Upper lobe of left lung (tissue), 6 donors: ENCODE results near the gene RNF14. TPM values are rescaled to one million over a fixed set of nuclear protein-coding genes. Genes with fewer than 3 reads are reported as not detected.
A peak's percentile ranks its signal among the peaks of the same experiment; 100 is the strongest.

Experiments used
- ATAC-seq, 2 donors: fragments of 200-7000 bp; cut with Tn5 transposase; one replicate each; pipeline ENCODE4 v1.9.1; 2022; ENCODE audit warnings: mild to moderate bottlenecking in 2 of 2, moderate library complexity in 2 of 2; ENCODE audit not compliant: low FRiP score in 2 of 2
- DNase-seq, 2 donors: peaks; one replicate each; pipeline ENCODE4 v3.0.0-alpha.2; 2019 to 2020
- H3K27ac ChIP-seq, 4 donors: fragments of 200-600 bp; sonication (generic); one replicate each; pipeline ENCODE4 v1.5.1; 2016 to 2019
- H3K27me3 ChIP-seq, 4 donors: fragments of 200-600 bp; sonication (generic); one replicate each; pipeline ENCODE4 v1.5.1; 2017 to 2019
- H3K36me3 ChIP-seq, 4 donors: fragments of 200-600 bp; sonication (generic); one replicate each; pipeline ENCODE4 v1.5.1; 2016 to 2019
- H3K4me1 ChIP-seq, 4 donors: fragments of 200-600 bp; sonication (generic); one replicate each; pipeline ENCODE4 v1.5.1; 2018 to 2019
- H3K4me3 ChIP-seq, 4 donors: fragments of 200-600 bp; sonication (generic); one replicate each; pipeline ENCODE4 v1.5.1; 2017 to 2019; ENCODE audit warnings: mild to moderate bottlenecking in 2 of 4, moderate library complexity in 1 of 4
- H3K9me3 ChIP-seq, 4 donors: fragments of 200-600 bp; sonication (generic); one replicate each; pipeline ENCODE4 v1.5.1; 2018 to 2019
- EP300 ChIP-seq, 4 donors: sonication (generic); formaldehyde crosslinking; IDR thresholded peaks; one replicate each; pipeline ENCODE4 v1.5.1; 2017; ENCODE audit warnings: antibody characterized with exemption in 4 of 4, control low read depth in 2 of 4
- POLR2A ChIP-seq, 4 donors: fragments of 450-650 bp; IDR thresholded peaks; one replicate each; pipeline ENCODE4 v1.5.1; 2016 to 2017; ENCODE audit warnings: antibody characterized with exemption in 4 of 4, mild to moderate bottlenecking in 2 of 4
- POLR2AphosphoS5 ChIP-seq, 2 donors: sonication (generic); formaldehyde crosslinking; IDR thresholded peaks; one replicate each; pipeline ENCODE4 v1.5.1; 2017; ENCODE audit warnings: antibody characterized with exemption in 2 of 2
- WGBS, 2 donors: methylation state at CpG; one replicate each; pipeline ENCODE4 v1.1.5; 2017 to 2018; 5-methylcytosine and 5-hydroxymethylcytosine counted together
- total RNA-seq, 6 donors: library from RNA; depleted of rRNA in 4 of 6; stranded (reverse); fragments of >200 nt in 4 of 6; gene quantifications; one replicate each; pipeline versions ENCODE4 v1.1.0 to v1.2.1, GENCODE V29; 2016 to 2021
- TF ChIP-seq, protein P1 (sequence below), 6 experiments: fragments of 450-650 bp in 4 of 6; fragments of 200-600 bp in 2 of 6; sonication (generic) in 2 of 6; IDR thresholded peaks; one replicate each; pipeline ENCODE4 v1.5.1; 2016 to 2019; ENCODE audit warnings: antibody characterized with exemption in 6 of 6
- donor health status: DM: no; HTN: no; CAD: no; lungs with moderate emphysema.
- donor health status: DM: no; HTN: yes; CAD: no; lungs with severe emphysema.

The RNF14 gene
- total RNA-seq, 6 donors from 2014 or later, result 20.3 to 54.6 (median 44.3) TPM

DNA sequence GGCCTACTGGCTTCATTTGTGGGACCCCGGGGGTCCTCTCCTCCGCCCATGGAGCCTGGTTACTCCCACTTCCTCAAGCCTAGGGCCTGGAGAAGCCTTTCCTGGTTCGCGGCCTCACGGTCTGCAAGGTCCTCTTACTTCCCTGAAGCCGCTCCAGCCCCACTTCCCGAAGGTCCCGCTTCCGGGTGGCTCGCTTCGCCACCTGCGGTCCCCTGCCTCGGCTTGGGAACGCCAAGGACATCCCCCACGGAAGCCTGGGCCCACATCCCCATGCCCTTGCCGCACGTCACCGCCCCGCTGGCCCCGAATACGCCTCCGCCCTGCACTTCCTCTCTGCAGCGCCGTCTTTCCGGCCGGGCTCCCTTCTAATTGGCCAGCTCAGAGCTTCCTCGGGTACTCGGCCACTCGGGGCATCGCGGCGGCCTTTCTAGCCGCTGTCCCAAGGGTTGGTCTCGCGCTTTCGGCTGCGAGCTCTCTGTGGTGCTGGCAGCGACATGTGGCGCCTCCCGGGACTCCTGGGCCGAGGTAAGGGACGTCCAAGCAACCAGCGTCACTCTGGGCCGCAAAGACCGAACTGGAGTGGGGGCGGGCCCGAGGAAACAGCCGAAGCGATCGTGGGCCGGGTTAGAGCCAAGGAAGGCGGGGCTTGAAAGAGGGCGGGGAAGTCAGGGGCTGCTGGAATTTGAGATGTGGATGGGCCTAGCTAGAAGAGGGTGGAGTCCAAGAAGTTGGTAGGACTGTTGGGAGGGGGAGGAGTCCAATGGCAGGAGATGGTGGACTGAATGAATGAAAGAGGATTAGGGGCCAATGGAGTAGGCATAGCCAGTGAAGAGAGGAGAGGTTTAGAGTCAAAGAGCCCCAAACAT is 45.2 kb upstream of the RNF14 start, which contains the start of gene DELE1:
TSS of gene DELE1 (plus strand) at position 424 of the 866 bp plus-strand sequence. CDS start at position 495, 71 bp downstream.
- peak within 1 kb of the TSS; percentile 31 to 81 (median 59) for H3K4me3 ChIP-seq
- ATAC-seq (peak; percentile 99), DNase-seq (peak; percentile 96 to 97)
- peak within 1 kb of the TSS; percentile 94 to 97 (median 96) for H3K27ac ChIP-seq
- peaks cover 10 to 41% (median 35%) of the 10 kb centered on the region in 4 donors for H3K36me3 ChIP-seq
- WGBS, 2 donors, result 0 to 1% methylated on average over 9 to 53 of the region's 53 CpGs
- no peaks in the 10 kb centered on the region for H3K27me3 ChIP-seq
- peaks cover 11 to 36% (median 26%) of the 10 kb centered on the region in 4 donors for H3K4me1 ChIP-seq
- TF ChIP-seq, protein P1, sequence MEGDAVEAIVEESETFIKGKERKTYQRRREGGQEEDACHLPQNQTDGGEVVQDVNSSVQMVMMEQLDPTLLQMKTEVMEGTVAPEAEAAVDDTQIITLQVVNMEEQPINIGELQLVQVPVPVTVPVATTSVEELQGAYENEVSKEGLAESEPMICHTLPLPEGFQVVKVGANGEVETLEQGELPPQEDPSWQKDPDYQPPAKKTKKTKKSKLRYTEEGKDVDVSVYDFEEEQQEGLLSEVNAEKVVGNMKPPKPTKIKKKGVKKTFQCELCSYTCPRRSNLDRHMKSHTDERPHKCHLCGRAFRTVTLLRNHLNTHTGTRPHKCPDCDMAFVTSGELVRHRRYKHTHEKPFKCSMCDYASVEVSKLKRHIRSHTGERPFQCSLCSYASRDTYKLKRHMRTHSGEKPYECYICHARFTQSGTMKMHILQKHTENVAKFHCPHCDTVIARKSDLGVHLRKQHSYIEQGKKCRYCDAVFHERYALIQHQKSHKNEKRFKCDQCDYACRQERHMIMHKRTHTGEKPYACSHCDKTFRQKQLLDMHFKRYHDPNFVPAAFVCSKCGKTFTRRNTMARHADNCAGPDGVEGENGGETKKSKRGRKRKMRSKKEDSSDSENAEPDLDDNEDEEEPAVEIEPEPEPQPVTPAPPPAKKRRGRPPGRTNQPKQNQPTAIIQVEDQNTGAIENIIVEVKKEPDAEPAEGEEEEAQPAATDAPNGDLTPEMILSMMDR (IDR thresholded peaks at IDR 0.05), result peak in 3 of 6 experiments; percentile 19 to 39 (median 38)
- peak in 3 of 4 donors; percentile 64 to 94 (median 80) for TF ChIP-seq POLR2A (IDR thresholded peaks at IDR 0.05)
- peak; percentile 94 to 97 for TF ChIP-seq POLR2AphosphoS5 (IDR thresholded peaks at IDR 0.05)
- peak in 2 of 4 donors; percentile 36 to 38 for TF ChIP-seq EP300 (IDR thresholded peaks at IDR 0.05)
- H3K9me3 ChIP-seq, result no peaks in the 10 kb centered on the region

DNA sequence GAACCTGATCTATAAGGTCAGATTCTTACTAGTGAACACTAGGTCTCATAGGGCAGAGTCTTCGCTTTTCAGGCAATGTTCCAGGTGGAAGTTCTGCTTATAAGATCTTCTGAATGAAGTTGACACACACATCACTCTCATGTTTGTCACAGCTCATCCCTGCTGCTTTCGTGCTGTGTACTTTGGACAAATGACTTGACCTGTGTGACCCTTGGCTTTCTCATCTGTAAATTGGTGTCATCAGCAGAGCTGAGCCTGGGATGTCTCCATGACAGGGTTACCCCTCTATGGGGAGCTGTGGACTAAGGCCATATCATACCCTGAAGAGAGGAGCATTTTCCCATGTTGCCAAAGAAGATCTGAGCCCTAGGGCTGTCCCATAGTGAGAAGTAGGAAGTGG is 42.5 kb upstream of the RNF14 start:
- Histone ChIP-seq H3K27ac (peak overlapping the region in 2 of 4 donors; percentile 4 to 64), H3K4me3 (no peak overlapping the region), H3K9me3 (no peaks in the 10 kb centered on the region), H3K27me3 (no peaks in the 10 kb centered on the region), H3K4me1 (peaks cover 11 to 45% (median 29%) of the 10 kb centered on the region in 4 donors), H3K36me3 (peaks cover 31 to 69% (median 61%) of the 10 kb centered on the region in 4 donors)
- no peak for DNase-seq
- WGBS, 2 donors, result 75 to 85% methylated on average over 2 of the region's 2 CpGs
- TF ChIP-seq, protein P1 (IDR thresholded peaks at IDR 0.05), result no peak
- TF ChIP-seq POLR2A (IDR thresholded peaks at IDR 0.05), result no peak
- no peak for TF ChIP-seq POLR2AphosphoS5 (IDR thresholded peaks at IDR 0.05)
- TF ChIP-seq EP300 (IDR thresholded peaks at IDR 0.05), result no peak
- ATAC-seq, result no peak

DNA sequence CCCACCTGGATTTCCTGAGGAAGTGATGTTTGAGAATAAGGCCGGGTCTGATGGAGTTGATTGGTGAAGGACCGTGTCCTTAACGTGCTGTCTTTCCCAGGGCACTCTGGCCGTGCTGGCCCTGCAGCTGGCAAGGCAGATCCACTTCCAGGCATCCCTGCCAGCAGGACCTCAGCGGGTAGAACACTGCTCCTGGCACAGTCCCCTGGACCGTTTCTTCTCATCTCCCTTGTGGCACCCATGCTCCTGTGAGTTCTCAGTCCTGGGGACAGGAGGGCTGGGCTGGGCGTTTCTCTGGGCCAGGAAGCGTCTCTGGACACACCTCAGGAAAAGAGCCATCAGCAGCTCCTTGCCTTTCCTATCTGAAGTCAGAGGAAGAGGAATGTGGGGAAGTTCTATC is 40.9 kb upstream of the RNF14 start:
- no peak for DNase-seq
- ATAC-seq, result no peak
- H3K27ac ChIP-seq, result peak overlapping the region in 2 of 4 donors; percentile 25 to 59
- WGBS, 2 donors, result 63 to 68% methylated on average over 6 to 8 of the region's 8 CpGs
- H3K27me3 ChIP-seq, result no peaks in the 10 kb centered on the region
- peaks cover 31 to 85% (median 73%) of the 10 kb centered on the region in 4 donors for H3K36me3 ChIP-seq
- H3K4me3 ChIP-seq, result no peak overlapping the region
- peaks cover 11 to 39% (median 25%) of the 10 kb centered on the region in 4 donors for H3K4me1 ChIP-seq
- no peaks in the 10 kb centered on the region for H3K9me3 ChIP-seq
- TF ChIP-seq POLR2A (IDR thresholded peaks at IDR 0.05) (no peak), EP300 (IDR thresholded peaks at IDR 0.05) (no peak), POLR2AphosphoS5 (IDR thresholded peaks at IDR 0.05) (peak in 1 of 2 donors; percentile 29)
- TF ChIP-seq, protein P1 (IDR thresholded peaks at IDR 0.05), result no peak

DNA sequence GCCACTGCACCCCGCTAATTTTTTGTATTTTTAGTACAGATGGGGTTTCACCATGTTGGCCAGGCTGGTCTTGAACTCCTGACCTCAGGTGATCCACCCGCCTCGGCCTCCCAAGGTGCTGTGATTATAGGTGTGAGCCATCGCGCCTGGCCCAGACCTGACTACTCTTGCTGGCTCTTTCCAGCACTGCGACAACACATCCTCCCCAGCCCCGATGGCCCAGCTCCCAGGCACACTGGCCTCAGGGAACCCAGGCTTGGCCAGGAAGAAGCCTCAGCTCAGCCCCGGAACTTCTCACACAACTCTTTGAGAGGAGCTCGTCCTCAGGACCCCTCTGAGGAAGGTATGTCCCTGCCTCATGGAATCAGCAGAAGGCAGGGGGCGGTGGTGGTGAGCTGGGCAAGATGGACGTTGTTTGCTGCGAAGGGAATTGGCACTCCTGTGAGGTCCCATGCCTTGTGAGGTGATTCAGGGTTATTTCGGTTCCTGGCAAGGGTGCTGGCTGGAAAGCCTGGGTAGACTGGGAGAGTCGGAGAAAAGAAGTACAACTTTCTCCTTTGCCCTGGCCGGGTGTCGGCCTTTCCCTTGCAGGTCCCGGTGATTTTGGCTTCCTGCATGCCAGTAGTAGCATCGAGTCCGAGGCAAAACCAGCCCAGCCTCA is 39.4 kb upstream of the RNF14 start:
- Histone ChIP-seq H3K27me3 (no peaks in the 10 kb centered on the region), H3K4me3 (no peak overlapping the region), H3K9me3 (no peaks in the 10 kb centered on the region), H3K27ac (peak overlapping the region in 1 of 4 donors; percentile 36), H3K4me1 (peaks cover 6 to 31% (median 18%) of the 10 kb centered on the region in 4 donors), H3K36me3 (peaks cover 31 to 100% (median 84%) of the 10 kb centered on the region in 4 donors)
- WGBS, 2 donors, result 94 to 95% methylated on average over 19 of the region's 19 CpGs
- TF ChIP-seq, protein P1 (IDR thresholded peaks at IDR 0.05), result no peak
- TF ChIP-seq EP300 (IDR thresholded peaks at IDR 0.05), result no peak
- TF ChIP-seq POLR2A (IDR thresholded peaks at IDR 0.05), result no peak
- TF ChIP-seq POLR2AphosphoS5 (IDR thresholded peaks at IDR 0.05), result no peak
- no peak for ATAC-seq
- DNase-seq, result no peak
